ENCODE measurements around the gene IL1R2. TPM values are rescaled to one million over a fixed set of nuclear protein-coding genes. Genes with fewer than 3 reads are reported as not detected.

IL1R2 gene
- total RNA-seq, 4 donors from 2014 or later: 2.3 to 18.2 (median 7.0) TPM

GRCh38 chr2:102076512-102076911 lies 84.8 kb downstream of the IL1R2 start:
- Histone ChIP-seq H3K4me3 (no peak overlapping the region), H3K9me3 (no peaks in the 10 kb centered on the region), H3K27me3 (no peaks in the 10 kb centered on the region), H3K36me3 (no peaks in the 10 kb centered on the region), H3K27ac (no peak overlapping the region), H3K4me1 (no peaks in the 10 kb centered on the region)
- DNase-seq: no peak
- TF ChIP-seq CTCF (IDR thresholded peaks at IDR 0.05): no peak
- no peak for TF ChIP-seq POLR2A (IDR thresholded peaks at IDR 0.05)

Other genes starting within 250 kb of the IL1R2 start
- gene IL1R1, start 150.8 kb downstream of the IL1R2 start, total RNA-seq: 100 to 1,000 TPM in 1 of 4 donors, 10 to 100 TPM in 3; 20.0 to 157 (median 38.9) TPM
- 1 to 10 TPM in 1 of 4 donors, under 1 TPM in 1, not detected in 2; 0.57 to 2.5 TPM for gene IL1RL2, start 195.1 kb downstream of the IL1R2 start, total RNA-seq

Measured in Peyer's patch (tissue), 4 donors.